SK-N-MC (cell line): ENCODE measurements around the gene TYK2.

ENCODE experiments used
- EZH2 ChIP-seq: fragments of 200-600 bp; sonication (generic); IDR thresholded peaks from one replicate; pipeline ENCODE4 v1.6.1; 2017; ENCODE audit warnings: antibody characterized with exemption
- POLR2AphosphoS5 ChIP-seq: IDR thresholded peaks from 2 replicates; pipeline ENCODE4 v1.6.1; 2012; ENCODE audit warnings: mild to moderate bottlenecking, low read depth, low read length, borderline replicate concordance

DNA sequence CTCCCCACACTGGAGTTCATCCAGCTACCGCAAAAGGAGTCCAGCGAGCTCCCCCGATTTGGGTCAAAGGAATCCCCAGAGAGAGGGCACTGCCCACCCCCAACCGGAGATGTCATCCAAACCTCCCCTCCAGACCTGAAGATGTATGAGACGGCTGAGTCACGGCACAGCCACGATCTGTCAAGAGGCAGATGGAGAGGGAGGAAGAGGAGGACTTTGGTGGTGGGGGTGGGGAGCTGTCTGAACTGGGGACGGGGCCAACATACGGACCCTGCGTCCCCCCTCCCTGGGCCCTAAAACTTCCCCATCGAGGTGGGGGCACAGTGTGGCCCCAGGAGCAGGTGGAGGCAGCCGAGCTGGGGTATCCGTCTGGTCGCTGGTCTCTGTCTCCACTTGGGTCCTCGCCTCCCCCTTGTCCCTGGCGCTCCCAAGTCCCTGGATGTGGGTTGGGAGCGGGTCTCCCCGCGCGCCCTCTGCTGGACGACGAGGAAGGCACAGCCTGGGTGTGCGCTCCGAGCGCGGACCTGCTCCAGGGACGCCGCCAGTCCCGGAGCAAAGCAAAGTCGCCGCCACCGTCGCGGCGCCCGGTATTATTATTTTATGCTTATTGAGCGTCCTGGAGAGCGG is 43.8 kb upstream of the TYK2 start:
- TF ChIP-seq EZH2 (no peak), POLR2AphosphoS5 (no peak)
